B cell (primary cell): Measurements from ENCODE around the gene SIK3. TPM values are rescaled to one million over a fixed set of nuclear protein-coding genes. Genes with fewer than 3 reads are reported as not detected.

ENCODE experiments used
- ATAC-seq: fragments of 200-7000 bp; cut with Tn5 transposase; one replicate; pipeline ENCODE4 v1.10.0; 2021; ENCODE audit warnings: low read depth, mild to moderate bottlenecking, moderate number of reproducible peaks, moderate library complexity
- CTCF ChIA-PET: fragments of 350-600 bp; sonication (Branson Sonifier 250); formaldehyde crosslinking; loops from one replicate; lab custom pipeline; 2021; ENCODE audit warnings: antibody characterized with exemption, inconsistent platforms; lab: Charles Lee
- POLR2A ChIA-PET: fragments of 350-600 bp; sonication (Branson Sonifier 250); formaldehyde crosslinking; loops from one replicate; lab custom pipeline; 2021; ENCODE audit warnings: antibody characterized with exemption; lab: Charles Lee
- DNase-seq: peaks from one replicate; pipeline ENCODE4 v3.0.0; 2013
- H2AFZ ChIP-seq: 2 replicates; pipeline ENCODE4 v1.6.1; 2012; ENCODE audit warnings: mild to moderate bottlenecking, low read depth, low read length; ENCODE audit not compliant: insufficient read depth, poor library complexity, severe bottlenecking
- H3K27ac ChIP-seq, 2 donors: 1 replicate in 1 of 2; 2 replicates in 1 of 2; pipeline ENCODE4 v1.5.1; 2012 to 2013; ENCODE audit warnings: low read length in 2 of 2, mild to moderate bottlenecking in 2 of 2, moderate library complexity in 1 of 2
- H3K27me3 ChIP-seq, 4 experiments: fragments of 200-600 bp in 1 of 4; sonication (generic) in 1 of 4; replicated peaks in 1 of 4; 1 replicate in 2 of 4; 2 replicates in 2 of 4; pipeline versions ENCODE4 v1.6.1 to v1.7.0; 2013 to 2016; ENCODE audit warnings: low read length in 3 of 4, mild to moderate bottlenecking in 2 of 4, mixed read lengths in 1 of 4, moderate library complexity in 1 of 4; ENCODE audit not compliant: insufficient read depth in 4 of 4, control insufficient read depth in 3 of 4; ENCODE audit errors: control extremely low read depth in 1 of 4
- H3K36me3 ChIP-seq, 2 experiments: replicated peaks in 1 of 2; 1 replicate in 1 of 2; 2 replicates in 1 of 2; pipeline versions ENCODE4 v1.6.1 to v1.7.1; 2013; ENCODE audit warnings: low read length in 1 of 2; ENCODE audit not compliant: insufficient read depth in 2 of 2, control insufficient read depth in 1 of 2; ENCODE audit errors: control extremely low read depth in 1 of 2, extremely low read depth in 1 of 2
- H3K4me1 ChIP-seq, 2 donors: fragments of 200-600 bp in 1 of 2; sonication (generic) in 1 of 2; 1 replicate in 1 of 2; 2 replicates in 1 of 2; pipeline versions ENCODE4 v1.5.1 to v1.6.1; 2013 to 2017; ENCODE audit warnings: low read length in 2 of 2; ENCODE audit not compliant: control insufficient read depth in 2 of 2, insufficient read depth in 2 of 2
- H3K4me2 ChIP-seq: replicated peaks from 2 replicates; pipeline ENCODE3; 2012; ENCODE audit warnings: mild to moderate bottlenecking, low read depth, low read length; ENCODE audit not compliant: poor library complexity, severe bottlenecking
- H3K4me3 ChIP-seq, 5 experiments: fragments of 200-600 bp in 1 of 5; sonication (generic) in 1 of 5; 1 replicate in 3 of 5; 2 replicates in 2 of 5; pipeline versions ENCODE4 v1.5.1 to v1.7.0; 2011 to 2016; ENCODE audit warnings: low read length in 4 of 5, mild to moderate bottlenecking in 4 of 5, low read depth in 2 of 5, control low read depth in 1 of 5, moderate library complexity in 1 of 5; ENCODE audit not compliant: insufficient read depth in 1 of 5; ENCODE audit errors: control extremely low read depth in 1 of 5, extremely low read depth in 1 of 5
- H3K79me2 ChIP-seq: fragments of 200-600 bp; sonication (generic); one replicate; pipeline ENCODE4 v1.6.0; 2016; ENCODE audit warnings: low read length; ENCODE audit not compliant: control insufficient read depth, insufficient read depth
- H3K9ac ChIP-seq: fragments of 200-600 bp; sonication (generic); 2 replicates; pipeline ENCODE4 v1.6.1; 2017; ENCODE audit warnings: mild to moderate bottlenecking, low read length, moderate library complexity
- H3K9me3 ChIP-seq, 3 donors: one replicate each; pipeline versions ENCODE4 v1.6.1 to v1.7.1; 2013; ENCODE audit warnings: low read length in 2 of 3; ENCODE audit not compliant: control insufficient read depth in 2 of 3, insufficient read depth in 1 of 3; ENCODE audit errors: control extremely low read depth in 1 of 3
- H4K20me1 ChIP-seq: 2 replicates; pipeline ENCODE4 v1.6.0; 2012; ENCODE audit warnings: mild to moderate bottlenecking, low read length; ENCODE audit not compliant: insufficient read depth, control insufficient read depth, poor library complexity, severe bottlenecking
- H3K27ac Mint-ChIP-seq: one replicate; pipeline ENCODE4 v1.8.0; 2021; ENCODE audit warnings: mixed read lengths
- H3K27me3 Mint-ChIP-seq: one replicate; pipeline ENCODE4 v1.8.0; 2021; ENCODE audit warnings: mixed read lengths
- H3K4me1 Mint-ChIP-seq: one replicate; pipeline ENCODE4 v1.8.0; 2021; ENCODE audit warnings: mixed read lengths
- H3K4me3 Mint-ChIP-seq: one replicate; pipeline ENCODE4 v1.8.0; 2021; ENCODE audit warnings: mixed read lengths
- H3K9me3 Mint-ChIP-seq: one replicate; pipeline ENCODE4 v1.8.0; 2022; ENCODE audit warnings: mixed read lengths; ENCODE audit not compliant: insufficient read depth
- CTCF ChIP-seq: fragments of 200-600 bp; IDR thresholded peaks from one replicate; pipeline ENCODE4 v1.8.0; 2022; ENCODE audit warnings: antibody characterized with exemption, mild to moderate bottlenecking
- EZH2 ChIP-seq: IDR thresholded peaks from 2 replicates; pipeline ENCODE4 v1.6.1; 2012; ENCODE audit warnings: borderline replicate concordance, low read depth, mild to moderate bottlenecking, moderate library complexity, low read length; ENCODE audit not compliant: insufficient read depth, poor library complexity, severe bottlenecking
- WGBS: methylation state at CpG from one replicate; pipeline ENCODE4 v1.1.5; 2013; ENCODE audit warnings: missing lambda C conversion rate; ENCODE audit not compliant: insufficient coverage; 5-methylcytosine and 5-hydroxymethylcytosine counted together
- intact Hi-C: fragments of 100-400 bp; cut with micrococcal nuclease; formaldehyde crosslinking; loops from one replicate; pipeline ENCODE4 v1.10.0; 2022
- polyA plus RNA-seq: library from polyadenylated mRNA; depleted of rRNA; stranded (reverse); fragments of >200 nt; gene quantifications from 2 replicates; pipeline ENCODE4 v1.2.3, GENCODE V29; 2012
- total RNA-seq, 2 donors: library from RNA; stranded (reverse); fragments of 120-200 nt in 1 of 2; gene quantifications; 1 replicate in 1 of 2; 2 replicates in 1 of 2; pipeline versions ENCODE4 v1.2.3 to v1.2.4, GENCODE V29; 2013 to 2022

SIK3 gene
- total and polyA plus RNA-seq, 2 donors (not counting 1 experiment from before 2014, with no cell fraction given): 36.5 to 180 TPM

DNA sequence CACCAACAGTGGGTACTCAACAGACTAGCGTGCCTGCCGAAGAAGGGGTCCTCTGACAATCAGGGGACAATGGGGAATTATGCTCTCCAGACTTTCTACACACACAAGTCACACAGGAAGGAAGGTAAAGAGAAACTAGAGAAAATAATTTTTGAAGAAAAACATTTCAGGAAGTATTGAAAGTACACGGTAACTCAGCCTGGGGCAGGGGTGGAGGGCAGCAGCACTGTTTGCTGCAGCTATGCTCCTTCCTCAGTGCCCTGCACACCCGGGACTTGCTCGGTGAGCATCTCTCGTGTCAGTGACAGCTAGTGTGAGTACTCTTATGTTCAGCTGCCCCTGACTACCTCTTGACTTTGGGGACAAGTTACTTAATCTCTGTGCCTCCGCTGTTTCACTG lies 242.8 kb downstream of the SIK3 start:
- no peak overlapping the region for H3K27ac ChIP-seq
- TF ChIP-seq EZH2: no peak
- no peak for TF ChIP-seq CTCF
- no peak overlapping the region for H3K27ac Mint-ChIP-seq

GRCh38 chr11:116853461-116854073 lies 244.7 kb downstream of the SIK3 start:
- ATAC-seq (peak; percentile 98), DNase-seq (peak; percentile 70)
- Histone ChIP-seq H3K4me3 (peak overlapping the region in 1 of 5 experiments; percentile 39), H3K4me1 (peaks cover 35 to 43% of the 10 kb centered on the region in 2 donors), H3K27me3 (no peaks in the 10 kb centered on the region), H3K9ac (peak overlapping the region; percentile 17), H3K36me3 (peaks cover 4 to 37% of the 10 kb centered on the region in 2 experiments), H4K20me1 (peaks cover 70% of the 10 kb centered on the region), H3K79me2 (peaks cover 13% of the 10 kb centered on the region), H3K4me2 (peak overlapping the region; percentile 67), H3K27ac (no peak overlapping the region), H3K9me3 (no peaks in the 10 kb centered on the region), H2AFZ (no peak overlapping the region)
- TF ChIP-seq CTCF (no peak), EZH2 (no peak)
- CTCF ChIA-PET: interaction anchor here (0.6 to 4.4 kb wide), 9 partner anchors 9 to 375 kb away, joined by 3 to 14 read pairs (median 5); partner anchors contain the start of gene APOA5
- Mint-ChIP-seq H3K27me3 (no peaks in the 10 kb centered on the region), H3K4me1 (peaks cover 56% of the 10 kb centered on the region), H3K27ac (peak overlapping the region; percentile 3), H3K9me3 (no peaks in the 10 kb centered on the region), H3K4me3 (peak overlapping the region; percentile 47)
- 40% methylated on average over 3 of the region's 6 CpGs for WGBS
- intact Hi-C loops: loop anchor here (5.0 kb wide), 1 partner anchor 81 kb away; the partner anchor contains the start of gene BUD13
- POLR2A ChIA-PET: interaction anchor here (1.0 kb wide), 1 partner anchor 80 kb away, joined by 3 read pairs; no protein-coding TSS in a partner anchor

More for the DNA sequence above, 242.8 kb downstream of the SIK3 start:
- H3K4me1 ChIP-seq: peaks cover 35 to 43% of the 10 kb centered on the region in 2 donors
- intact Hi-C loops: no loop called here
- peaks cover 64% of the 10 kb centered on the region for H4K20me1 ChIP-seq
- CTCF ChIA-PET: interaction anchor here (4.4 kb wide), 1 partner anchor 19 kb away, joined by 14 read pairs; no protein-coding TSS in a partner anchor
- Mint-ChIP-seq H3K9me3 (no peaks in the 10 kb centered on the region), H3K27me3 (no peaks in the 10 kb centered on the region), H3K4me3 (no peak overlapping the region), H3K4me1 (peaks cover 47% of the 10 kb centered on the region)
- POLR2A ChIA-PET: no interaction called here
- H3K9ac ChIP-seq: no peak overlapping the region
- H3K4me2 ChIP-seq: no peak overlapping the region
- H3K79me2 ChIP-seq: peaks cover 13% of the 10 kb centered on the region
- no peak for ATAC-seq
- WGBS: 21% methylated on average over 4 of the region's 7 CpGs
- H3K9me3 ChIP-seq: no peaks in the 10 kb centered on the region
- H2AFZ ChIP-seq: no peak overlapping the region
- no peak overlapping the region for H3K4me3 ChIP-seq
- peaks cover 2 to 39% of the 10 kb centered on the region in 2 experiments for H3K36me3 ChIP-seq
- no peaks in the 10 kb centered on the region for H3K27me3 ChIP-seq
- DNase-seq: no peak
